Hepatocyte (in vitro differentiated cells): Measurements from ENCODE around the gene MARCKSL1. TPM values are rescaled to one million over a fixed set of nuclear protein-coding genes. Genes with fewer than 3 reads are reported as not detected.

ENCODE experiments used
- DNase-seq: peaks from one replicate; pipeline ENCODE4 v3.0.0-alpha.2; 2016; ENCODE audit warnings: low spot score
- H2AFZ ChIP-seq: fragments of 200-600 bp; sonication (generic); 2 replicates; pipeline ENCODE4 v1.6.0; 2016; ENCODE audit warnings: antibody characterized with exemption, mild to moderate bottlenecking
- H3K27ac ChIP-seq: fragments of 200-600 bp; sonication (generic); 2 replicates; pipeline ENCODE4 v1.5.1; 2016; ENCODE audit warnings: mild to moderate bottlenecking
- H3K27me3 ChIP-seq: fragments of 200-600 bp; sonication (generic); 2 replicates; pipeline ENCODE4 v1.6.1; 2016
- H3K36me3 ChIP-seq: fragments of 200-600 bp; sonication (generic); replicated peaks from 2 replicates; pipeline ENCODE4 v1.5.1; 2016; ENCODE audit warnings: low read depth; ENCODE audit not compliant: insufficient read depth
- H3K4me1 ChIP-seq: fragments of 200-600 bp; sonication (generic); 2 replicates; pipeline ENCODE4 v1.5.1; 2016; ENCODE audit warnings: mild to moderate bottlenecking, moderate library complexity; ENCODE audit not compliant: insufficient read depth
- H3K4me2 ChIP-seq: fragments of 200-600 bp; sonication (generic); 2 replicates; pipeline ENCODE4 v1.6.0; 2016
- H3K4me3 ChIP-seq: fragments of 200-600 bp; sonication (generic); 2 replicates; pipeline ENCODE4 v1.5.1; 2016; ENCODE audit warnings: mild to moderate bottlenecking
- H3K79me2 ChIP-seq: fragments of 200-600 bp; sonication (generic); 2 replicates; pipeline ENCODE4 v1.6.0; 2017; ENCODE audit warnings: mild to moderate bottlenecking
- H3K9me2 ChIP-seq: fragments of 200-600 bp; sonication (generic); replicated peaks from 2 replicates; pipeline ENCODE4 v1.6.0; 2017; ENCODE audit warnings: mild to moderate bottlenecking; ENCODE audit not compliant: insufficient read depth
- H3K9me3 ChIP-seq: fragments of 200-600 bp; sonication (generic); 2 replicates; pipeline ENCODE4 v1.5.1; 2016; ENCODE audit warnings: low read depth, mild to moderate bottlenecking
- H4K20me1 ChIP-seq: fragments of 200-600 bp; sonication (generic); 2 replicates; pipeline ENCODE4 v1.6.0; 2016; ENCODE audit warnings: mild to moderate bottlenecking; ENCODE audit not compliant: insufficient read depth, poor library complexity, severe bottlenecking
- CTCF ChIP-seq: fragments of 200-600 bp; sonication (generic); IDR thresholded peaks from 2 replicates; pipeline ENCODE4 v1.5.1; 2016; ENCODE audit warnings: antibody characterized with exemption, mild to moderate bottlenecking; ENCODE audit not compliant: poor library complexity
- EZH2 ChIP-seq: fragments of 200-600 bp; sonication (generic); IDR thresholded peaks from 2 replicates; pipeline ENCODE4 v1.6.1; 2016; ENCODE audit warnings: antibody characterized with exemption, mild to moderate bottlenecking, borderline replicate concordance
- EZH2phosphoT487 ChIP-seq: fragments of 200-600 bp; sonication (generic); IDR thresholded peaks from one replicate; pipeline ENCODE4 v1.6.1; 2018; ENCODE audit warnings: antibody characterized with exemption, mild to moderate bottlenecking, low read depth, moderate library complexity; ENCODE audit not compliant: unreplicated experiment, severe bottlenecking
- WGBS: methylation state at CpG from one replicate; pipeline ENCODE4 v1.1.6; 2016; ENCODE audit warnings: low lambda C conversion rate; ENCODE audit errors: missing lambda C conversion rate; 5-methylcytosine and 5-hydroxymethylcytosine counted together
- polyA plus RNA-seq: library from polyadenylated mRNA; unstranded; fragments of >200 nt; fragmentation: Nextera tagmentation; extraction: Ambion mirVana; gene quantifications from 2 replicates; pipeline ENCODE4 v1.2.1, GENCODE V29; 2016
- total RNA-seq: library from RNA; depleted of rRNA; stranded (reverse); fragments of >200 nt; gene quantifications from 2 replicates; pipeline ENCODE4 v1.2.3, GENCODE V29; 2014

Gene MARCKSL1
- total and polyA plus RNA-seq, 2 experiments from 2014 or later: 143 to 358 TPM

GRCh38 chr1:32353886-32354570 lies 18.0 kb upstream of the MARCKSL1 start:
- H3K4me1 ChIP-seq: peaks cover 26% of the 10 kb centered on the region
- WGBS: 34% methylated on average over 2 of the region's 2 CpGs
- H3K36me3 ChIP-seq: no peaks in the 10 kb centered on the region
- TF ChIP-seq EZH2 (no peak), EZH2phosphoT487 (no peak), CTCF (no peak)
- no peaks in the 10 kb centered on the region for H3K9me2 ChIP-seq
- H3K79me2 ChIP-seq: peaks cover 12% of the 10 kb centered on the region
- H3K27ac ChIP-seq: peak overlapping the region; percentile 97
- H4K20me1 ChIP-seq: no peaks in the 10 kb centered on the region
- no peaks in the 10 kb centered on the region for H3K9me3 ChIP-seq
- H3K4me3 ChIP-seq: no peak overlapping the region
- peak overlapping the region; percentile 95 for H3K4me2 ChIP-seq
- DNase-seq: no peak
- H3K27me3 ChIP-seq: no peaks in the 10 kb centered on the region
- no peak overlapping the region for H2AFZ ChIP-seq

- Histone ChIP-seq H3K79me2 (peaks cover 12% of the 10 kb centered on the region), H3K36me3 (no peaks in the 10 kb centered on the region), H3K9me3 (no peaks in the 10 kb centered on the region), H3K4me3 (no peak overlapping the region), H3K4me1 (peaks cover 26% of the 10 kb centered on the region), H3K27ac (peak overlapping the region; percentile 97), H3K9me2 (no peaks in the 10 kb centered on the region), H4K20me1 (no peaks in the 10 kb centered on the region), H3K27me3 (no peaks in the 10 kb centered on the region), H2AFZ (no peak overlapping the region), H3K4me2 (peak overlapping the region; percentile 95)
- no peak for TF ChIP-seq EZH2phosphoT487
- TF ChIP-seq CTCF: no peak
- no peak for DNase-seq
- WGBS: 83% methylated on average over 2 of the region's 2 CpGs
Observed at GRCh38 chr1:32353431-32353830, 17.4 kb upstream of the MARCKSL1 start.

- Histone ChIP-seq H3K36me3 (no peaks in the 10 kb centered on the region), H3K27ac (peak overlapping the region; percentile 97), H3K79me2 (peaks cover 12% of the 10 kb centered on the region), H4K20me1 (no peaks in the 10 kb centered on the region), H3K4me2 (peak overlapping the region; percentile 95), H3K9me3 (no peaks in the 10 kb centered on the region), H2AFZ (no peak overlapping the region), H3K4me1 (peaks cover 23% of the 10 kb centered on the region), H3K4me3 (no peak overlapping the region), H3K27me3 (no peaks in the 10 kb centered on the region), H3K9me2 (no peaks in the 10 kb centered on the region)
- TF ChIP-seq CTCF: no peak
- no peak for TF ChIP-seq EZH2phosphoT487
- TF ChIP-seq EZH2: no peak
- 83% methylated on average over 2 of the region's 2 CpGs for WGBS
- DNase-seq: no peak
Observed at GRCh38 chr1:32352831-32353383, 16.9 kb upstream of the MARCKSL1 start.
